Thoracic aorta (tissue), 2 donors: ENCODE results near the gene SLC33A1. TPM values are rescaled to one million over a fixed set of nuclear protein-coding genes. Genes with fewer than 3 reads are reported as not detected.

Experiments used
- ATAC-seq: fragments of 150-250 bp; one replicate; pipeline ENCODE4 v1.8.0; 2017; ENCODE audit warnings: low read depth; ENCODE audit not compliant: insufficient number of reproducible peaks, low FRiP score
- DNase-seq: peaks from one replicate; pipeline ENCODE4 v3.0.0-alpha.2; 2020; ENCODE audit warnings: low spot score
- H3K27ac ChIP-seq, 2 donors: fragments of 200-600 bp; sonication (generic); 1 replicate in 1 of 2; 2 replicates in 1 of 2; pipeline ENCODE4 v1.5.1; 2016; ENCODE audit warnings: mild to moderate bottlenecking in 2 of 2, moderate library complexity in 2 of 2
- H3K27me3 ChIP-seq: fragments of 200-600 bp; sonication (generic); replicated peaks from 2 replicates; pipeline ENCODE4 v1.6.0; 2016; ENCODE audit warnings: mild to moderate bottlenecking; ENCODE audit not compliant: insufficient read depth
- H3K36me3 ChIP-seq: fragments of 200-600 bp; sonication (generic); one replicate; pipeline ENCODE4 v1.5.1; 2016
- H3K4me1 ChIP-seq, 2 donors: fragments of 200-600 bp; sonication (generic); 1 replicate in 1 of 2; 2 replicates in 1 of 2; pipeline versions ENCODE4 v1.5.1 to v1.6.0; 2016; ENCODE audit warnings: low read depth in 2 of 2, mild to moderate bottlenecking in 1 of 2; ENCODE audit not compliant: control insufficient read depth in 1 of 2
- H3K4me3 ChIP-seq: fragments of 200-600 bp; sonication (generic); 2 replicates; pipeline ENCODE4 v1.5.1; 2016; ENCODE audit warnings: mild to moderate bottlenecking
- H3K9me3 ChIP-seq: fragments of 200-600 bp; sonication (generic); 2 replicates; pipeline ENCODE4 v1.5.1; 2016
- CTCF ChIP-seq: fragments of 200-600 bp; sonication (generic); IDR thresholded peaks from one replicate; pipeline ENCODE4 v1.5.1; 2019; ENCODE audit warnings: antibody characterized with exemption
- total RNA-seq, 2 donors: library from RNA; depleted of rRNA; stranded (reverse); fragments of >200 nt; gene quantifications; one replicate each; pipeline versions ENCODE4 v1.1.0 to v1.2.3, GENCODE V29; 2016

SLC33A1 gene
- total RNA-seq, 2 donors from 2014 or later, result 27.3 to 30.7 TPM

- no peak overlapping the region for H3K27ac ChIP-seq
- peaks cover 10% of the 10 kb centered on the region for H3K36me3 ChIP-seq
- H3K9me3 ChIP-seq, result no peaks in the 10 kb centered on the region
- ATAC-seq, result no peak
- no peaks in the 10 kb centered on the region for H3K4me1 ChIP-seq
- DNase-seq, result no peak
- no peak overlapping the region for H3K4me3 ChIP-seq
- H3K27me3 ChIP-seq, result no peaks in the 10 kb centered on the region
- TF ChIP-seq CTCF, result no peak
These were observed 61.7 kb downstream of the SLC33A1 start for GRCh38 chr3:155792532-155792931.

GRCh38 chr3:155791190-155791589, 63.0 kb downstream of the SLC33A1 start:
- no peak for ATAC-seq
- peaks cover 10% of the 10 kb centered on the region for H3K36me3 ChIP-seq
- H3K27me3 ChIP-seq, result no peaks in the 10 kb centered on the region
- DNase-seq, result no peak
- TF ChIP-seq CTCF, result no peak
- H3K4me3 ChIP-seq, result no peak overlapping the region
- no peaks in the 10 kb centered on the region for H3K4me1 ChIP-seq
- H3K9me3 ChIP-seq, result no peaks in the 10 kb centered on the region
- no peak overlapping the region for H3K27ac ChIP-seq

GRCh38 chr3:155790272-155790925, 63.8 kb downstream of the SLC33A1 start:
- ATAC-seq (no peak), DNase-seq (no peak)
- no peaks in the 10 kb centered on the region for H3K9me3 ChIP-seq
- no peaks in the 10 kb centered on the region for H3K4me1 ChIP-seq
- TF ChIP-seq CTCF, result no peak
- no peaks in the 10 kb centered on the region for H3K27me3 ChIP-seq
- H3K36me3 ChIP-seq, result peaks cover 10% of the 10 kb centered on the region
- H3K27ac ChIP-seq, result no peak overlapping the region
- no peak overlapping the region for H3K4me3 ChIP-seq

GRCh38 chr3:155785662-155786295, 68.4 kb downstream of the SLC33A1 start:
- H3K9me3 ChIP-seq, result peaks cover 8% of the 10 kb centered on the region
- no peak overlapping the region for H3K4me3 ChIP-seq
- H3K27me3 ChIP-seq, result no peaks in the 10 kb centered on the region
- peaks cover 4% of the 10 kb centered on the region for H3K36me3 ChIP-seq
- DNase-seq (no peak), ATAC-seq (no peak)
- H3K27ac ChIP-seq, result no peak overlapping the region
- TF ChIP-seq CTCF, result no peak
- H3K4me1 ChIP-seq, result no peaks in the 10 kb centered on the region

GRCh38 chr3:155782390-155782953, 71.8 kb downstream of the SLC33A1 start:
- TF ChIP-seq CTCF, result no peak
- ATAC-seq, result no peak
- Histone ChIP-seq H3K27me3 (no peaks in the 10 kb centered on the region), H3K9me3 (peaks cover 8% of the 10 kb centered on the region), H3K27ac (no peak overlapping the region), H3K4me1 (no peaks in the 10 kb centered on the region), H3K4me3 (no peak overlapping the region), H3K36me3 (peaks cover 7% of the 10 kb centered on the region)
- no peak for DNase-seq
